ENCODE results near the gene FBXW11.

FBXW11 gene

DNA sequence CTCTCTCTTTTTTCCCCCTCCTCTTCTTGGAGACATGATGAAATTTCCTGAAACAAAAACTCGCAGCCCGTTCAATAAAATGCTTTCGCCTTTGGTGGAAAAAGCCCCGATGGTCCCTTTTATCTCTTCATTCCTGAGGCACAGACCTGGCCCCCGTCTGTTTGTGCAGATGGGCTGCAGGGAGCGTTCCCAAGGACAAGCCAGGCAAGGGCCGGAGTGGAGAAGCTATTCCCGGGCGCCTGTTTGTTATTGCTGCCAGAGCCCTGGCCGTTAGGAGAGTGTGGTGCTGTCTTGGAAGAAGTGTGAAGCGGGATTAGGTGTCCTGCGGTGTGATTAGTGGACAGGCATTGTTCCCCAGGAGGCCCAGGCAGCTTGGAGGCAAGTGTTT lies 149.0 kb downstream of the FBXW11 start:
- DNase-seq: no peak

- no peak for DNase-seq
Observed at GRCh38 chr5:171855798-171856763, 150.4 kb downstream of the FBXW11 start.

- no peak for DNase-seq
Observed at GRCh38 chr5:171855265-171855664, 151.2 kb downstream of the FBXW11 start.

DNA sequence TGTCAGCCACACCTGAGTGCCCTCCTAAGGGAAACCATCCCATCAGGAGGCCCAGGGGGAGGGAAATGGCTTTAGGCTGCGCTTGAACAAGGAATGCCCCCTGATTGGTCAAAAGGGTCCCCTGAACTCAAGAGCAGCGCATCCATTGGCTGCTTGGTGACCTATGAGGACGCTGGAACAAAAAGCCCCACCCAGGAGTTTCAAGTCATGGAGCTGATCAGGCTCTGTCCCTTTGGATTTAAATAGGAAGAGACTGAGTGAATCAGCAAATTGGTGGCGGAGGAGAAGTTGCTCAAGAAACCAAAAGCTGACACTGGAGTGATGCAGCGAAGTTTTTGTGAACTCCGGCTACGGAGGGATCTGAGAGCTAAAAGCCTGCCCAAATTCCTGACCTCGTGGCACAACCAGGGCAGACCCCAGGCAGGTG lies 154.2 kb downstream of the FBXW11 start:
- no peak for DNase-seq

GRCh38 chr5:171851251-171851650 lies 155.2 kb downstream of the FBXW11 start:
- no peak for DNase-seq

DNA sequence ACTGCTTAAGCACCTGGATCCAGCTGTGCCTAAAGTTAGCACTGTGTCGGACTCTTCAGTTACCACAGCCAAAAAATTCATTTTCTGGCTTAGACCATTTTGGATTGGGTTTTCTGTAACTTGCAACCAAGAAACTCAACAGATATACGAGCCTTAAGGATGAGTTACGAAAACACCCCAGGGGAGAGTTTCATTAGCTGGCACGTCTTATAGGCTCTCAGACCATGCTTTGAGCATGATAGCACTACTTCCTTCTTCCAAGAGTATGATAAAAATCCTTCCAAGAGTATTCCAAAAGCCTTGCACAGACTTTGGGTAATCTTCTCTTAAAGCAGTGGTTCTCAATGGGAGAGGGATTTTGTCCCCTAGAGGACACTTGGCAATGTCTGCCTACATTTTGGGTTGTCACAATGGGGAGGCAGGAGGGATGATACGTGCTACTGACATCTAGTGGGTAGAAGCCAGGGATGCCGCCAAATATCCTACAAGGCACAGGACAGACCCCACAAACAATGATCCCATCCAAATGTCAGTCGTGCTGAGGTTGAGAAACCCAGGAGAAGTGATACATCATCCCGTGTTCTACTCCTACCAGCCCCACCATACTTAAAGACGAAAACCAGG lies 156.0 kb downstream of the FBXW11 start:
- no peak for DNase-seq

DNA sequence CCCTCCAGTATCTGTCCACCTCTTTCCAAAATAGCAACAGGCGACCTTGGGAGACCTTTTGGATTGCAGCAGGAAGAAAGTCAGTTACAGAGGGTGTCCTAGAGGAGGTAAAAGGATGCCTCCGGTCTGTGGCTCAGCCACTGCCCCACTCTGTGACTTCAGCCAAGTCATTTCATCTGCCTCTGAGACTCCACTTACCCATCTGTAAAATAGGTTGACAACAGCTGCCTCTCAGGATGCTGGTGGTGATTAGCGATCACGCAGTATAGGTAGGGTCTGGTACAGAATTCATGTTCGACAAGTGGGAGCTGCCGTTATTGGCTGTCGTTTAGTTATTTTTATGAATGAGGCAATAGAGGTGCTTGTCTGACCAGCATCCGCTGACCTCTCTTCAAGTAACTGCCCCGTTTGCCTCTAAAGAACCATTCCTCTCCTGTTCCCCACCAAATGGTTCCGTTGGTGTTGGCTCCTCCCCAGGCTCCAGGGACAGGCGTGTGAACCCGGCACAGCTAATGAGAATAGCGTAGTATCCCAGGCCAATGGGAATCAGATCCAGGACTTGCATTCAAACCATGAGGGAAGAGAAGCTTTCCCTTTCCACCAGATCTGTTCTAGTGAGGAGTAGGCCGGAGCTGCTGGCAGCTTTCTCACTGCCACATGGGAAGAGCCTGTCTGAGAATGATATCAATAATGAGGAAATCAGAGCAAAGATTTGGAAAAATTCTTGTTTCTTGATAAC lies 156.7 kb downstream of the FBXW11 start:
- DNase-seq: no peak

DNA sequence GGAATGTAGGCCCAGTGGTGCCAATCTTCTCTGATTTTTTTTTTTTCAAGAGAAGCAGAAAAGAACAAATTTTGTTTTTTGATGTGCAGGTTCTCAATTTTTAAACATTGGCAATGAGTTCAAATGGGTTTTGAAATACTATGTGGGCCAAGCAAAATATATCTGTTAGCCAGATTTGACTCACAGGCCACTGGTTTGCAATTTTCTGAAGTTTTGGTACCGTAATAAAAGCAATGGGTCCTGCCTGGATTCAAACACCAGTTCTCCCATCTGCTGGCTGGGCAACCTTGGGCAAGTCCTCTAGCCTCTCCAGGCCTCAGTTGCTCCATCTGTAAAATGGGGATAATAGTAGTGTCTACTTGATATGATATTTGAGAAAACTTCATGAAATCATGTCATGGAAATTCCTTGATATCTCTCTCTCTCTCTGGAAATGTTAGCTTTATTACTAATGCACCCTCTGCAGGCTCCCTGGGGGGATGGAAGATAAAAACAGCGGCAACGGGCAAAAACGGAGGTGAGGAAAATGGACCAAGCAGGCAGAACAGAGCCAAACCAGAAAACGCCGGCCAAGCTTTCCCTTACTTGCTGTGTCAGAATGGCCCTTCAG lies 157.4 kb downstream of the FBXW11 start:
- no peak for DNase-seq

DNA sequence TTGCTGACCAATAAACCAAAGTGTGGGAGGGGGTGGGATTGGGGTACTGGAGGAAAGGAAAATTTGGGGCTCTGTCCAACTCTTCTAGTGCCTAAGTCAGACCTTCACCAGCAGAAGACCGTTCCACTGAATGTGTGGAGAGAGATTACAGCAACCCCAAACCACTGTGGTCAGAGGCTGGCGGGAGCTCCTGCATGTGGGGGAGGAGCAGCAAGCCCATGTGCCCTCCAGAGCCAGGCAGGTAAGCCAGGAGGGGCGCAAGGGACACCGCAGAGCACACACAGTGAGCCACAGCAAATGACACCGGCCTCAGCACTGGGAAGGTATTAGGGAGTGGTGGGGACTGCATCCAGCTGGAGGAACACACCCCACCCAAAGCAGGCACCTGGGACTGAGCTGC lies 158.0 kb downstream of the FBXW11 start:
- no peak for DNase-seq

- DNase-seq: no peak
Observed at GRCh38 chr5:171848006-171848405, 158.4 kb downstream of the FBXW11 start.

- no peak for DNase-seq
Observed at GRCh38 chr5:171847026-171847425, 159.4 kb downstream of the FBXW11 start.

GRCh38 chr5:171846323-171846722 lies 160.1 kb downstream of the FBXW11 start:
- no peak for DNase-seq

- DNase-seq: no peak
Observed at GRCh38 chr5:171845857-171846256, 160.6 kb downstream of the FBXW11 start.

- DNase-seq: no peak
Observed at GRCh38 chr5:171845040-171845630, 161.3 kb downstream of the FBXW11 start.

DNA sequence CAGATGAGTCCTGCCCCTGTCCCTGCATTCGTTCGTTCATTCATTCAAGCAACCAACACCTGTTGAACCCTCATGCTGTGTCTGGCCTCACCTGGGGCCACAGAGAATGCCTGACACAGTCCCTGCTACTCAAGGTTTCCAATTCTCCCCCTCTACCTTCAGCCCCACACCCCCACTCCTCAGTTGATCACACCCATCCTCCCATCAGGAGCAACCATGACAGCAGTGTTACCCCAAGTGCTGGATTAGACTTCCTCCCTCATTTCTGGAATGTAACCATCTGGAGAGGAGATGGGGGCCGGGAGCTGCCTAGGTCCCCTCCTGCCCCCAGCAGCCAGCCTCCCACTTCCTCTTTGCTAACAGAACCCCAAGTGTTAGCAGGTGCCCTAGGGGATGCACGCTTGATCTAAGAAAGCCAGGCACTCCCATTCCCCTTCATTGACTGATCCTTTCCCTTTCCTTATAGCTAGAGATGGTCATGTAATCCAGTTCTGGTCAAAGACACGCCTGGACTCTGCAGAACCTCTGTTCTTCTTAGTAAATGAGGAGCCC lies 163.6 kb downstream of the FBXW11 start:
- DNase-seq: no peak

GRCh38 chr5:171841984-171842776 lies 164.3 kb downstream of the FBXW11 start:
- DNase-seq: no peak

GRCh38 chr5:171840711-171841522 lies 165.5 kb downstream of the FBXW11 start:
- no peak for DNase-seq

DNA sequence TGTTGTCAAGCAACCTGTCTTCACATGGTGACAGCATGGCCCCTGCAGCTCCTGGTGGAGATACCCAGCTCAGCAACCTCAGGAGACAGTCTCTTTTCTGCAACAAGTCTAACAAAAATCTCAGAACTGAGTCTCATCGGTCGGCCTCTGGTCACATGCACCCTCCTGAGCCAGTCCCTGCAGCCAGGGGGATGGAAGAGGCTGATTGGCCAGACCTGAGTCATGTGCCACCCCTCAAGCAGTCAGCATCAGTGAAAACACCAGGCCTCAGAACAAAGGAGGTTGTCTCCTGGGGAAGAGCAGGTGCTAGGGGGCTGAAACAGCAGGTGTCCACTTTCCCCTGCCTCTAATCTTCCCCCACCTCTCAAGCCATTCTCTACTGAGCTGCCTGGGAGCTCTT lies 166.4 kb downstream of the FBXW11 start:
- no peak for DNase-seq

- DNase-seq: no peak
Observed at GRCh38 chr5:171839112-171839511, 167.3 kb downstream of the FBXW11 start.

GRCh38 chr5:171838066-171838465 lies 168.4 kb downstream of the FBXW11 start:
- no peak for DNase-seq

DNA sequence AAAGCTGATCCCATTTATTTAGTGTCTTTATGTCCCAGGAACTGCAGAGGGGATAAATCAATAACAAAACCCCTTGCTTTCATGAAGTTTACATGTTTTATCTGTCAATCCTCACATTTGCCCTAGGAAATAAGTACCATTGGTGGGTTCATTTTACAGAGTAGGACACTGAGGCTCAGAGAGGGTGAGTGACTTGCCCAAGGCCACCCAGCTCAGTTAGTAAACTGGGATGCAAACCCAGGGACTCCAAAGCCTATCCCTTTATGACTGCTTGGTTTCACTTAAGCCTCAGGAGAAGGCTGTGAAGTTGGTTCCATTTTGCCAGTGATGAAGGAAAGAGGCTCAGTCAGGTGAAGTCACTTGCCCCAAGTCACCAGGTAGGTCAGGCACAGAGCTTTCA lies 168.9 kb downstream of the FBXW11 start:
- DNase-seq: no peak
